Measurements from ENCODE around the gene SOX11.

SOX11 gene

DNA sequence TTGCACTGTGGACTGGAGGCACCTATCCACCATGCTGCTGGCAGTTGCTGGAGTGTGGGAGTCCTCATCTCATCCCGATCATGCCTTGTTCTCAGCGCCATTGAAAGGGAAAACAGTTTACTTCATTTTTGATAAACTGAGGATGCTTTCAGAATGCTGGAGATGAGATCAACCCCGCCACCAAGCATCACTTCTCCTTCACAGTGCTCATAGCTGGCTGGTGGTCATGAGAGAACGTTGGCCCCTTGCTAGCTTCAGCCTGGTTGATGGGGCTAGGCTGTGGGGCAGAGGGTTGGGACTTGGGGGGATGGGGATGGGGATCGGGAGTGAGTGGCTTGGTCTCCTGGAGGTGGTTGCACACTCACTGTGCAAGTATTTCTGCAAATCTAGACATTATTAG, 30.1 kb downstream of the SOX11 start:
- DNase-seq (ENCODE audit: low read depth in 2 of 3, low spot score in 2 of 3) = no peak

DNA sequence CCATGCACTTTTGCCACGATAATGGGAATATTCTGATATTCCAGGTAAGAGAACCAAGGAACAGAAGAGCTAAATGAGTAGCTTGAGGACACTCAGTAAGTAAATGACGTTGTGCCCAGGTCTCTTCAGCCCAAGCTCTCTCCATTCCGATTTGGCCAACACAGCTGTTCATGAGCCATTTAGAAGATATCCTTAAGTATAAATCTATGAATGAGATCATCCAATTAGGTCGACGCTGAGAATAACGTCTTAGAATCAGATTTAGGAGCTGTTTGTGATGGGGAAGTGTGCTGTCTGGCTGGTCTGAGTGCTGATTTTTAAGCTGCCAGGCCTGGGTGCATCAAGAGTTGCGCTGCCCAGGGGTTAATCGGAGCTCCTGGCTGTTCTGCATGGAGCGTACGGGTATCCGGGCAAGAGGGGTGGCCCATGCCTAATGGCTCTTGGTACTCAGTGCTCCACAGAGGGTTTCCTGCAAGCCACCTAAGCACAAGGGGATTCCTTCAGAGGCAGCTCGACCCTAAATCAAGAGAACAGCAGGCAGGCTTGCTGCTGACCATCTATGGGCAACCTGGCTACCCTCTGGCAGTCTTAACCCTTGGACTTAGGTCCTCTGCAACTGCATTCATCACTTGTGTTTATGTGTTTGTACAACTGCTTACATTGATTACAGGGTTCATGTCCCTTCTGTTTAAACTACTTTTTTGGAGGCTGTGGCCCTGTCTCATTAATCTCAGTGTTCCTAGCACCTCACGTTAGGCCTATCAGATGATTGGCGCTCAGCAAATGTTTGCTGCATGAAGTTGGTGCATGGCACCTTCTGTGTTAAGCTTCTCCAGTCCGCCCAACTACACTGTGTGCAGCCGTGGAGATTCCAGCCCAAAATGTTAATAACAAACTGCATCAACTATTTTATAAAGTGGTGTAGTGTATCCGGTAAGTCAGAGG, 31.9 kb downstream of the SOX11 start:
- no peak for DNase-seq (ENCODE audit: low read depth in 2 of 3, low spot score in 2 of 3)

DNA sequence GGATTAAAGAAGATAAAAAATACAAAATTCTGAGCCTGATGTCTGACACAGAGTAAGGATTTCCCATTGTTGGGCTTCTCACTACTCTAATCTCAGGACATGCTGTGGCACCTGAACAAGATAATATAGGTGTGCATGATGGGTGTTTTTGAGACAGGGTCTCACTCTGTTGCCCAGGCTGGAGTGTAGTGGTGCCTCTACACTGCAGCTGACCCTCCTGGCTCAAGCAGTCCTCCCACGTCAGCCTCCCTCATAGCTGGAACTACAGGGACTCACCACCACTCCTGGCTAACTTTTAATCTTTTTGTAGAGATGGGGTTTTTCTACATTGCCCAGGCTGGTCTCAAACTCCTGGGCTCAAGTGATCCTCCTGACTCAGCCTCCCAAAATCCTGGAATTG, 32.9 kb downstream of the SOX11 start:
- no peak for DNase-seq (ENCODE audit: low read depth in 2 of 3, low spot score in 2 of 3)

DNA sequence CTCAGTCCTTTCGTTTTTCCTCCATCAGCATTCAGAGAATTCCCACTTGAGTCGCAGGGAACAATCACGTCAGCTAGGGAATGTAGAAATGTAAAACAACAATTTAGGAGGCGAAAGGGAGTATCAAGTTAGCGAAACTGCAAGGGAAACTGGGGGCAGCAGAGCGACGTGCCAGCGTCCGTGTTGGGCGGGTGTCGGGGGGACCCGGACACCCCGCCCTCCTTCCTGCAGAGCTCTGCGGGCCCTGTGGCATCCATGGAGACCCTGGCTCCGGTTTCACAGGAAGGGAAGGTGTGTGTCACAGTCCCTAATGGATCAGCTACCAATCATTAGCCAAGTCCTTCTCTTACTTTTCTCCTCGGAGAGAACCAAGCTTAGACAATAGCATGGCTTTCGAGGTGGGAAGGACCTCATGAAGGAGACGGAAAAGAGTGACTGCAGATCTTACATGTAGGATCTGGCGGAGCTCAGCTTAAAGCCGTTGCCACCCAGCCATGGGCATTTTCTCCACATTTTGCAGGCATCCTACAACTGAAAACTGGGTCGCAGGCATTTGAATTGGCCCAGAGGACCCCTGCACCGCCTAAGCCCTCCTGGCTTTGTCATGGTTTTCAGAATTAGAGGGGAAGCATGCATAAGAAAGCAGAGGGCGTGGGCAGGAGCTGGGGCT, 33.7 kb downstream of the SOX11 start:
- no peak for DNase-seq (ENCODE audit: low read depth in 2 of 3, low spot score in 2 of 3)

DNA sequence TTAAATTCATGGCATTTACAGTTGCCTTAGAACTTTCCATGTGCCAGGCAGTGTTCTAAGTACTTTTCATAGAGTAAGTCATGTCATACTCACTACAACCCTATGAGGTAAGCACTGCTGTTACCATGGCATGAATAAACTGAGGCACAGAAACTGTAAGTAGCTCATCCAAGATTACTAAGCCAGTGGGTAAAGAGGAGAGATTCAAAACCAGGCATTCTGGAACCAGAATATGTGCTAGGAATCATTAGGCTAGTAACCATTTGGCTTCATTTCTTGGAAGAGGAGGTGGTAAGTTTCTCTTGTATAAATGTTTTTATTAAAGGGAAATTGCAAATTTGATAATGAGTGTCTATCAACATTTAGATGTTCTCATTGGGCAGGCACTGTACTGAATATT, 35.1 kb downstream of the SOX11 start:
- no peak for DNase-seq (ENCODE audit: low read depth in 2 of 3, low spot score in 2 of 3)

DNA sequence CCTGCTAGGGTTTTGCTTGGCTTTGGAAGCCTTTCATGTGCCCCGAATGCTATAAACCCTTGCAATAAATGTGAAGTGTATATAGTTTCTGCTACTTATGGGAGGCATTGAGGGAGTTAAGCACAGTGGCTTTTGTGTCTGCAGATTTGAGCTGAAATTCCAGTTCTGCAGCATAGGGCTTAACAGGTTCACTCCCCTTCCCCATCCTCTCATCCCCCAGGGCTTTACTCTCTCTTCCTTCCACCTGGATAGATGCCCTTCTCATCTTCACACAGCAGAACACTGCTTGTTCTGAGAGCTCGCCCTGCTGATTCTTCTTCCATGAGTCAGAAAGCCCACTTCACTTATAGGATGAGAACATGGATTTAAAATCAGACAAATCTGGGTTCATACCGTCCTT, 37.2 kb downstream of the SOX11 start:
- DNase-seq (ENCODE audit: low read depth in 2 of 3, low spot score in 2 of 3) = no peak

DNA sequence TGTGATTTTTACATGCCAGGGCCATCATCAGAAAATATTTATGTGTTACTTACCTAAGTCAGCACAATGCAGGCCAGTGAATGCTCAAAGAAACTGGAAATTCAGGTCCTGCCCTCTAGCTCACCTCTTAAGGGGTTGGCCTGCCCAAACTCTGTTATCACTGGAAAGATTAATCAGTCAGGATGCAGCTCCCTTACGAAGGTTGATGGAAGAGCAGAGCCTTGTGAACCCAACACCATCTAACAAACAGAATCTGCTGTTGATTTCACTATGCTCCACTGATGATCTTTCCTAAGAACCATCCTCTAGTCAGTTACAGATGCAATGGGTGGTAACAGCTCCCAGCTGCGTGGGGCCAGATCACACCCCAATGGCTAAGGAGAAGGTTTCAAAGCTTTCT, 38.2 kb downstream of the SOX11 start:
- no peak for DNase-seq (ENCODE audit: low read depth in 2 of 3, low spot score in 2 of 3)

DNA sequence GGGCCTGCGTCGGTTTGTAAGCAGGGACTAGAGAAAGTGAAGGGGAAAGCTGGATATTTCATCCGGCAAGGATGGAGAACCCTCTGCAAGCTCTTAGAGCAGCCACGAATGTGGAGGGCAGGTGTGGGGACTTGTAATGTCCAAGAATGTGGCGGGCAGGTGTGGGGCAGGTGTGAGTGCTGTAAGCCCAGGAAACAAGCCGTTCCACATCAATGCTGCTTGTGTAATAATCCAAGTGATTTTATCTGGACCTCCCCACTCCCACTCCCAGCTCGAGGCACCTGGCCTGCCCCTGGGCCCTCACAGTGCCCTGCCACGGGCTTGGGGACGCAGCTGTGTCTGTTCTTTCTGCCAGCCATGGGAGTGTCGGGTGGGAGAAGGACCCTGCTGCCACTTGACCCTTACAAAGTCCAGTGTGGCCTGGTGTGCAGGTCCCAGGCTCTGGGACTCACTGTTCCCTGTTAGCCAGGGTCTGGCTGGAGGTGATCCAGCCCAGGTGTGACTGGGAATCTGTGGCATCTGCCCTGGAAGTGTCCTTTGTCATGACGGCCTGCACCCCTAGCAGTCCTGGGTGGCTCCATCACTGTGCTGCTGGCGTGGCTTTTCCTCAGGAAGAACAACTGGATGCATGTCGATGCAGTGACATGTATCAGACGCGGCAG, 42.8 kb downstream of the SOX11 start:
- DNase-seq (ENCODE audit: low read depth in 2 of 3, low spot score in 2 of 3) = no peak

DNA sequence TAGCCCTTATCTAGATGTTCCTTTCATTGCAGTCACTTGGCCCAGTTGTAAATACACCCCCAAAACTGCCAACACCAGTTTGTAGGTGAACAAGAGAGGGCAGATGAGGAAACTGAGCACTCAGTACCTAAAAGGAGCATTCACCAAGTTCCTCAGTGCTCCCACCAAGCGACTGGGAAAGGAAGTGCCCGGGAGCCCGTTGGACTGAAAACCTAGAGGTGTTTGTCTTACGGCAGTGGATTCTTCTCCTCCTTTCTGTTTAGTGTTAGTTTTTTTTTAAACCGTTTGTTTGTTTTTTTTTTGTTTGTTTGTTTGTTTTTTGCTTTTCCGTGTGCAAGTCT, 43.3 kb downstream of the SOX11 start:
- no peak for DNase-seq (ENCODE audit: low read depth in 2 of 3, low spot score in 2 of 3)

DNA sequence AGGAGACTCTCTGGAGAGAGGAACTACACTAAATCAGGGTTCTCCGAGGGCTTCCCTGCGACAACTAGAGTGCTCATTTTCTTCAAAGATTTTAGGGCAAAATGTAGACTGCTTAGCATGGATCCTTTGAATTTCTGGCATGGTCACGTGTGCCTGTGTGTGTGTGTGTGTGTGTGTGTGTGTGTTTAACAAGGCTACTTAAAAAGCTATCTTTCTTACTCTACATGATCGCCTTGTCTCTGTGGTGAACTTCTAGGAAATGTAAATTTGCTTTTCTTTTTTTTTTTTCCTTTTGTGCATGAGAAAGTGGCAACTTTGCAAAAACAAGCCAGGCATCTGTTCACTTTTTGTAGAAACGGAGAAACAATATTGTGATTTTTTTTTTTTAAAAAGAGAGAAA, 43.9 kb downstream of the SOX11 start:
- DNase-seq (ENCODE audit: low read depth in 2 of 3, low spot score in 2 of 3) = no peak

DNA sequence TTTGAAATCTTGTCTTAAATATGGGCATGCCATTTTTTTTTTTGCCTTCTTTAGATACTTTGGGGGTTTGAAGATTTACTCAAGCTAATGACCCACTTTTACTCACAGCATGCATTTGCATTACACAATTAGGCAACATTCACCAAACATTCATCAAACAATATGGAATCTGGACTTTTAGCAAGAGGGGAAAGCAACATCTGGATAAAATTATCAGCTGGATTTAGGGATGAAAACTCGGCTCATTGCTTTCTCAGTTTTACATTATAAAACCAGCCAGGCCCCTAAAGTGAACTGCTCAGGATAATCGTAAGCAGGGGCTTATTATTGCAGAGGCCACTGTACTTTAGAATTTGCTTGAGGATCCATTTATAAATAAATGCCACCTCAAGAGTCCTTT, 44.7 kb downstream of the SOX11 start:
- no peak for DNase-seq (ENCODE audit: low read depth in 2 of 3, low spot score in 2 of 3)

DNA sequence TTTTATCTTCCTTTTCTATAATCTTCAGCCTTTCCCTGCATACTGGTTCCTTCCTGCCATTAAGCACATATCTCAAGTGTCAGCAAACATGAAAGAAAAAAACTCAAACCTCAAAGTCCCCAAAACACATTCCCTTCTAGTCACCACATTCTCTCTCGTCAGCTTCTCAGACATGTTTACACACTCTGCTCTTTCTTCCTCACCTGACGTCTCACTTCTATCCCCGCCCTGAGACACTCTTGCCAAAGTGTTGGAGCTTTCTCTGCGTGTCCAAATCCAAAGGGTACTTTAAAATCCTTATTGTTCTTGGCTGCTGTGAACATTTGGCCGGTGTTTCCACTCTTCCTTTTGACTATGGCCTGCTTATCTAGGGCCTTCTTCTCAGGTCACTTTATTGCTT, 47.9 kb downstream of the SOX11 start:
- no peak for DNase-seq (ENCODE audit: low read depth in 2 of 3, low spot score in 2 of 3)

DNA sequence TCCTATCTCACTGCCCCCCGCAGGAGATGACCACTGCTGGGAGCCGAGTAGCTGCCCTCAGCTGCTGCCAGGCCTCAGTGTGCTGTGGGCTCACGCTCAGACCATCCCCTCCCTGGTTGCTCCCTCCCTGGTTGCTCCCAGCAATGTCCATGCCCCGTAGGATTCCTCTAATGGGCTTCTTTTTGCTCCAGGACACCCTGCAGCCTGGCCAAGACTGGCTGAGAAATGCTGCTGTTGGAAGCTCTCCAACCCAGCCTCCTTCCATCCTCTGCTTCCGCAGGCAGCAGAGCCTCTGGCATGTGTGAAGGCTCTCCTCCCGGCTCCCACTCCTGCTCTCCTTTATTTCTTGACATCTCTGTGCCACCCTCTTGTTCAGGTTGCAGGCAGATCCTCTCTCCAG, 48.6 kb downstream of the SOX11 start:
- DNase-seq (ENCODE audit: low read depth in 2 of 3, low spot score in 2 of 3) = no peak

DNA sequence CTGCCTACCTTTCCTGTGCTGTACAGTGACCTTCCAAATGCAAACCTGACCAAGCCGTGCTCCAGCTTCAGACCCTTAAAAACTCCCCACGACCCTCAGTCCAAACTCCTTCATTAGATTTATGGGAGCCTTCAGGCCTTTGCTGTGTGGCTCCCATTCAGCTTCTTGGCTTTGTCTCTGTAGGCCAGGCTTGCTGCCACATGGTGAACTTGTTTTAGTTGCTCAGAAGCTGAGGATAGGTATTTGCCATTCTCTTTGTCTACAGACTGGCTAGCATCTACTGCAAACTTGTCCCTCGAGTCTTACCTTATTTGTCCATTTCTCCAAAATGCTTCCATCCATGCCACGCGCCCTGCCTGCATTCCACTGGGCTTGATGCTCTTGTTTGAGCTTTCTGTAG, 49.1 kb downstream of the SOX11 start:
- no peak for DNase-seq (ENCODE audit: low read depth in 2 of 3, low spot score in 2 of 3)

DNA sequence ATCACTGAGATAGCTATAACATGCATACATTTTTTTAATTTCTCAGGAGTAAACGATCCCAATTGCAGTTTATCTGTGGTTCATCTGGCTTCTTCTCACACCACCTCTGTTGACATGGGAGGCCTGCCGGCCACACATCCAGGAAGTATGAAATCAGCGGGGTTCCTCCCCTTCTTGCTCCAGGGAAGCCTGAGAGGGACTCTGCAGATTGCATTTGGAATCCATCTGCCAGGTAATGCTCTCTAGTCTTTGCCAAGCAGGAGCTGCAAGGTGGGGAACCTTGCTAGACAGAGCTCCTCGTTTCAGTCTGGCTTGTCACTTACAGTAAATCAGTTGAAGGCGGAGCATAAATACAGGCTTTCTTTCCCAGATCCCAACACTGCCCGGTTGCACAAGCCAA, 49.9 kb downstream of the SOX11 start:
- DNase-seq (ENCODE audit: low read depth in 2 of 3, low spot score in 2 of 3) = no peak

DNA sequence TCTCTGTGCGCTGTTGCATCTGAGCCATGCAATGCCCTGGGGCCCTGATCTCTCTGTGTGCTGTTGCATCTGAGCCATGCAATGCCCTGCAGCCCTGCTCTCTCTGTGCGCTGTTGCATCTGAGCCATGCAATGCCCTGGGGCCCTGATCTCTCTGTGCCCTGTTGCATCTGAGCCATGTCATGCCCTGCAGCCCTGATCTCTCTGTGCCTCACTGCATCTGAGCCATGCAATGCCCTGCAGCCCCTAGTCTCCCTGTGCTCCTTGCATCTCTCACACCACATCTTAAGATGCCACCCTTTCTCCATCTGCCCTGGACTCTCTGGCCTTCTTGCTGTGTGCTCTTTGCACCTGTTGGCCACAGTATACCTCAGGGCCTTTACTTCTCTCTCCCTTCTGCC, 56.2 kb downstream of the SOX11 start:
- no peak for DNase-seq (ENCODE audit: low read depth in 2 of 3, low spot score in 2 of 3)

DNA sequence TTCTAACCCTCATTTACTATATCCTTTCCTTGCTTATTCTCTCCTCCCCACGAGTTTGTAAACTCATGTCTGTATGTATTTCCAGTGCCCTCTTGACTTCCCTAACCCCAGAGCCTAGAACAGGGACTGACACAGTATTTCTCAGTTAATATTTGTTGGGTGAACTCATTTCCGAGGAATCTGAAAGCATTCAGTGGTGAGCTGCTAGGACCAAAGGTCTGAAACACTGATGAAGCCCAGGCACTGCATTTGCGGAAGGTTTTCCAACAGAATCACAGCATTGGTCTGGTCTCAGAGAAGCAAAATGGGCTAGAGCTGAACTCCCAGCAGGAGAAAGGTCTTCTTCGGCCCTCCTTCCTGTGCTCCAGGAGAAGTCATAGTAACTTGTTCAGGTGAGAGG, 56.8 kb downstream of the SOX11 start:
- DNase-seq (ENCODE audit: low read depth in 2 of 3, low spot score in 2 of 3) = no peak

DNA sequence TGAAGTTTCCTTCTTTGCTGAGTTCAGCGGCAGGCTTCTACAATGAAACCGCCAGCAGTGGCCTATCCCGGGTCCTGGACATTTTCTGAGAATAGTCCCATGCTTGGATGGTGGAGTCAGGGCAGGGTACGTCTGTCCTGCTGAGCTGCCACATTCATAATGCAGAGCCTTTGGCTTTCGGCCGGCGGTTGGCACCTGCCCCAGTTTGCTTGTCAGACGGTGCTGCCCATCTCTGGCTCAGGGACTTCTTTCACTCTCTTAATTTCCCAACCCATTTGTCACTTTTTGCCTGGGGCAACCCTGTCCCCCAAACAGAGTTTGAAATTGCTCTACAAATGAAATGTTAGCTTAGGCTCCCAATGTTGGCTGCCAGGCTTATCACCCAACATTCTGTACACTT, 57.2 kb downstream of the SOX11 start:
- no peak for DNase-seq (ENCODE audit: low read depth in 2 of 3, low spot score in 2 of 3)

Data from activated CD8-positive, alpha-beta memory T cell treated with anti-CD3 and anti-CD28 coated beads for 48 hours (primary cell).